HepG2 (cell line): ENCODE results near the gene ARL6. TPM values are rescaled to one million over a fixed set of nuclear protein-coding genes. Genes with fewer than 3 reads are reported as not detected.

ENCODE experiments used
- NCOR1 ChIP-seq: fragments of 200-600 bp; sonication (generic); IDR thresholded peaks from 2 replicates; pipeline ENCODE4 v1.7.0; 2017; ENCODE audit warnings: antibody characterized with exemption, low read length, borderline replicate concordance
- ZNF335 ChIP-seq: sonication (generic); formaldehyde crosslinking; IDR thresholded peaks from 2 replicates; pipeline ENCODE4 v1.4.0; 2020; ENCODE audit warnings: missing genetic modification reagents
- polyA plus RNA-seq, 8 experiments: library from polyadenylated mRNA; depleted of rRNA in 3 of 8; stranded (reverse) in 7 of 8; unstranded in 1 of 8; fragments of >200 nt; fragmentation: Illumina TruSeq in 4 of 8; extraction: Trizol in 4 of 8; gene quantifications; 2 replicates each; pipeline versions ENCODE4 v1.2.1 to v1.2.3, GENCODE V29; 2011 to 2016; ENCODE audit warnings: low read depth in 4 of 8, missing spikeins in 1 of 8, mixed read lengths in 1 of 8; ENCODE audit not compliant: insufficient read depth in 1 of 8
- total RNA-seq, 5 experiments: library from RNA; depleted of rRNA; stranded (reverse); fragments of >200 nt; fragmentation: Illumina TruSeq; extraction: Trizol; gene quantifications; 2 replicates each; pipeline ENCODE4 v1.2.3, GENCODE V29; 2016; ENCODE audit warnings: low read depth in 1 of 5
- TF ChIP-seq, protein P1 (sequence below): sonication (generic); formaldehyde crosslinking; IDR thresholded peaks from 2 replicates; pipeline ENCODE4 v1.4.0; 2020; ENCODE audit warnings: missing genetic modification reagents
- TF ChIP-seq, protein P2 (sequence below), 2 experiments: sonication (generic) in 1 of 2; formaldehyde crosslinking in 1 of 2; IDR thresholded peaks; 2 replicates each; pipeline versions ENCODE4 v1.4.0 to v1.6.1; 2016 to 2020; ENCODE audit warnings: borderline replicate concordance in 1 of 2, low read depth in 1 of 2, mild to moderate bottlenecking in 1 of 2, missing genetic modification reagents in 1 of 2
- TF ChIP-seq, protein P3 (sequence below): sonication (generic); formaldehyde crosslinking; IDR thresholded peaks from 2 replicates; pipeline ENCODE4 v1.4.0; 2020; ENCODE audit warnings: missing genetic modification reagents
- TF ChIP-seq, protein P4 (sequence below): sonication (generic); formaldehyde crosslinking; IDR thresholded peaks from 2 replicates; pipeline ENCODE4 v1.5.0; 2020; ENCODE audit warnings: mild to moderate bottlenecking, missing genetic modification reagents, borderline replicate concordance

ARL6 gene
- total and polyA plus RNA-seq, 2 of the 13 experiments (the other 11 are each of a cell fraction or from before 2014, with no cell fraction given), result 1.3 to 3.7 TPM

DNA sequence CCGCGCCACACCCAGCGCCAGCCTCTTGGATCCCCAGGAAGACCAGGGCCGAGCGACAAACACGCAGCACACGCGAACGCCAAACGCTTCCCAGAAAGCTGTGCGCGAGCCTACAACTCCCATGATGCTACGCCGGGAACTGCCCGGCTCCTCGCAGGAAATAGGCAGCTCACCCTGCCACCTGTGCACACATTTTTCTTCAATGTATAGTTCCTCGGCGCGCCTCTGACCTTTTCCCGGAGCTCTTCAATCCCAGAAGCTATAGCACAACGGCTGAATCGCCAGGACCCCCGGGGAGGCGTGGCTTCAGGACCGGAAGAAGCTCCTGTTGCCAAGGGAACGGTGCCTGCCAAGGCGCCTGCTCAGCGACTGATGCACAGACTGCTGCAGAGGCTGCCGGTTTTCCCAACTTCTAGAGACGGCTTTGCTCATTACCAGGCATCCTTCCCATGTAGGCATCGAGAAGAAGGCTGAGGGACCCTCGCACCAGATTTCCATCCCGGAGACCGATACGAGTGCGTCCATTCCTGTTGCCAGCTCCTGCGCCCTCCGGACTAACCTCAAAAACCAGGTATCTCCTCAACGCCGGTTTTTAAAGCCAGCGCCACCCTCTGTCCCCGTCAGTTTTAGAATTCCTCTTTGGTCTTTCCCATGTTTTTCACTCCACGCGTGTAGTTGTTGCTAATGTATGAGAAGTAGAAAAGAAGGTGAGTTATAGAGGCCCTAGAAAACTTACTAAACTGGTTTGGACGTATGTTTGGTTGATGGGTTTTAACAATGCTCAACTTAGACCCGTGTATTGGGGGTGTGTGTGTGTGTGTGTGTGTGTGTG lies at the start of gene ARL6 (continued):
- TF ChIP-seq, protein P1, sequence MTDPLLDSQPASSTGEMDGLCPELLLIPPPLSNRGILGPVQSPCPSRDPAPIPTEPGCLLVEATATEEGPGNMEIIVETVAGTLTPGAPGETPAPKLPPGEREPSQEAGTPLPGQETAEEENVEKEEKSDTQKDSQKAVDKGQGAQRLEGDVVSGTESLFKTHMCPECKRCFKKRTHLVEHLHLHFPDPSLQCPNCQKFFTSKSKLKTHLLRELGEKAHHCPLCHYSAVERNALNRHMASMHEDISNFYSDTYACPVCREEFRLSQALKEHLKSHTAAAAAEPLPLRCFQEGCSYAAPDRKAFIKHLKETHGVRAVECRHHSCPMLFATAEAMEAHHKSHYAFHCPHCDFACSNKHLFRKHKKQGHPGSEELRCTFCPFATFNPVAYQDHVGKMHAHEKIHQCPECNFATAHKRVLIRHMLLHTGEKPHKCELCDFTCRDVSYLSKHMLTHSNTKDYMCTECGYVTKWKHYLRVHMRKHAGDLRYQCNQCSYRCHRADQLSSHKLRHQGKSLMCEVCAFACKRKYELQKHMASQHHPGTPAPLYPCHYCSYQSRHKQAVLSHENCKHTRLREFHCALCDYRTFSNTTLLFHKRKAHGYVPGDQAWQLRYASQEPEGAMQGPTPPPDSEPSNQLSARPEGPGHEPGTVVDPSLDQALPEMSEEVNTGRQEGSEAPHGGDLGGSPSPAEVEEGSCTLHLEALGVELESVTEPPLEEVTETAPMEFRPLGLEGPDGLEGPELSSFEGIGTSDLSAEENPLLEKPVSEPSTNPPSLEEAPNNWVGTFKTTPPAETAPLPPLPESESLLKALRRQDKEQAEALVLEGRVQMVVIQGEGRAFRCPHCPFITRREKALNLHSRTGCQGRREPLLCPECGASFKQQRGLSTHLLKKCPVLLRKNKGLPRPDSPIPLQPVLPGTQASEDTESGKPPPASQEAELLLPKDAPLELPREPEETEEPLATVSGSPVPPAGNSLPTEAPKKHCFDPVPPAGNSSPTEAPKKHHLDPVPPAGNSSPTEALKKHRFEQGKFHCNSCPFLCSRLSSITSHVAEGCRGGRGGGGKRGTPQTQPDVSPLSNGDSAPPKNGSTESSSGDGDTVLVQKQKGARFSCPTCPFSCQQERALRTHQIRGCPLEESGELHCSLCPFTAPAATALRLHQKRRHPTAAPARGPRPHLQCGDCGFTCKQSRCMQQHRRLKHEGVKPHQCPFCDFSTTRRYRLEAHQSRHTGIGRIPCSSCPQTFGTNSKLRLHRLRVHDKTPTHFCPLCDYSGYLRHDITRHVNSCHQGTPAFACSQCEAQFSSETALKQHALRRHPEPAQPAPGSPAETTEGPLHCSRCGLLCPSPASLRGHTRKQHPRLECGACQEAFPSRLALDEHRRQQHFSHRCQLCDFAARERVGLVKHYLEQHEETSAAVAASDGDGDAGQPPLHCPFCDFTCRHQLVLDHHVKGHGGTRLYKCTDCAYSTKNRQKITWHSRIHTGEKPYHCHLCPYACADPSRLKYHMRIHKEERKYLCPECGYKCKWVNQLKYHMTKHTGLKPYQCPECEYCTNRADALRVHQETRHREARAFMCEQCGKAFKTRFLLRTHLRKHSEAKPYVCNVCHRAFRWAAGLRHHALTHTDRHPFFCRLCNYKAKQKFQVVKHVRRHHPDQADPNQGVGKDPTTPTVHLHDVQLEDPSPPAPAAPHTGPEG (CRISPR knock-in tag), result peak; percentile 66; the same call in 1 of the 2 replicates
- TF ChIP-seq, protein P2, sequence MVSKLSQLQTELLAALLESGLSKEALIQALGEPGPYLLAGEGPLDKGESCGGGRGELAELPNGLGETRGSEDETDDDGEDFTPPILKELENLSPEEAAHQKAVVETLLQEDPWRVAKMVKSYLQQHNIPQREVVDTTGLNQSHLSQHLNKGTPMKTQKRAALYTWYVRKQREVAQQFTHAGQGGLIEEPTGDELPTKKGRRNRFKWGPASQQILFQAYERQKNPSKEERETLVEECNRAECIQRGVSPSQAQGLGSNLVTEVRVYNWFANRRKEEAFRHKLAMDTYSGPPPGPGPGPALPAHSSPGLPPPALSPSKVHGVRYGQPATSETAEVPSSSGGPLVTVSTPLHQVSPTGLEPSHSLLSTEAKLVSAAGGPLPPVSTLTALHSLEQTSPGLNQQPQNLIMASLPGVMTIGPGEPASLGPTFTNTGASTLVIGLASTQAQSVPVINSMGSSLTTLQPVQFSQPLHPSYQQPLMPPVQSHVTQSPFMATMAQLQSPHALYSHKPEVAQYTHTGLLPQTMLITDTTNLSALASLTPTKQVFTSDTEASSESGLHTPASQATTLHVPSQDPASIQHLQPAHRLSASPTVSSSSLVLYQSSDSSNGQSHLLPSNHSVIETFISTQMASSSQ (IDR thresholded peaks at IDR 0.05; ENCODE audit: low read depth), result no peak
- TF ChIP-seq, protein P2 (CRISPR knock-in tag; IDR thresholded peaks at IDR 0.05; ENCODE audit: borderline replicate concordance), result no peak
- no peak for TF ChIP-seq NCOR1
- TF ChIP-seq ZNF335 (CRISPR knock-in tag), result peak; percentile 93
- TF ChIP-seq, protein P3, sequence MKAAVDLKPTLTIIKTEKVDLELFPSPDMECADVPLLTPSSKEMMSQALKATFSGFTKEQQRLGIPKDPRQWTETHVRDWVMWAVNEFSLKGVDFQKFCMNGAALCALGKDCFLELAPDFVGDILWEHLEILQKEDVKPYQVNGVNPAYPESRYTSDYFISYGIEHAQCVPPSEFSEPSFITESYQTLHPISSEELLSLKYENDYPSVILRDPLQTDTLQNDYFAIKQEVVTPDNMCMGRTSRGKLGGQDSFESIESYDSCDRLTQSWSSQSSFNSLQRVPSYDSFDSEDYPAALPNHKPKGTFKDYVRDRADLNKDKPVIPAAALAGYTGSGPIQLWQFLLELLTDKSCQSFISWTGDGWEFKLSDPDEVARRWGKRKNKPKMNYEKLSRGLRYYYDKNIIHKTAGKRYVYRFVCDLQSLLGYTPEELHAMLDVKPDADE (CRISPR knock-in tag), result no peak
- TF ChIP-seq, protein P4, sequence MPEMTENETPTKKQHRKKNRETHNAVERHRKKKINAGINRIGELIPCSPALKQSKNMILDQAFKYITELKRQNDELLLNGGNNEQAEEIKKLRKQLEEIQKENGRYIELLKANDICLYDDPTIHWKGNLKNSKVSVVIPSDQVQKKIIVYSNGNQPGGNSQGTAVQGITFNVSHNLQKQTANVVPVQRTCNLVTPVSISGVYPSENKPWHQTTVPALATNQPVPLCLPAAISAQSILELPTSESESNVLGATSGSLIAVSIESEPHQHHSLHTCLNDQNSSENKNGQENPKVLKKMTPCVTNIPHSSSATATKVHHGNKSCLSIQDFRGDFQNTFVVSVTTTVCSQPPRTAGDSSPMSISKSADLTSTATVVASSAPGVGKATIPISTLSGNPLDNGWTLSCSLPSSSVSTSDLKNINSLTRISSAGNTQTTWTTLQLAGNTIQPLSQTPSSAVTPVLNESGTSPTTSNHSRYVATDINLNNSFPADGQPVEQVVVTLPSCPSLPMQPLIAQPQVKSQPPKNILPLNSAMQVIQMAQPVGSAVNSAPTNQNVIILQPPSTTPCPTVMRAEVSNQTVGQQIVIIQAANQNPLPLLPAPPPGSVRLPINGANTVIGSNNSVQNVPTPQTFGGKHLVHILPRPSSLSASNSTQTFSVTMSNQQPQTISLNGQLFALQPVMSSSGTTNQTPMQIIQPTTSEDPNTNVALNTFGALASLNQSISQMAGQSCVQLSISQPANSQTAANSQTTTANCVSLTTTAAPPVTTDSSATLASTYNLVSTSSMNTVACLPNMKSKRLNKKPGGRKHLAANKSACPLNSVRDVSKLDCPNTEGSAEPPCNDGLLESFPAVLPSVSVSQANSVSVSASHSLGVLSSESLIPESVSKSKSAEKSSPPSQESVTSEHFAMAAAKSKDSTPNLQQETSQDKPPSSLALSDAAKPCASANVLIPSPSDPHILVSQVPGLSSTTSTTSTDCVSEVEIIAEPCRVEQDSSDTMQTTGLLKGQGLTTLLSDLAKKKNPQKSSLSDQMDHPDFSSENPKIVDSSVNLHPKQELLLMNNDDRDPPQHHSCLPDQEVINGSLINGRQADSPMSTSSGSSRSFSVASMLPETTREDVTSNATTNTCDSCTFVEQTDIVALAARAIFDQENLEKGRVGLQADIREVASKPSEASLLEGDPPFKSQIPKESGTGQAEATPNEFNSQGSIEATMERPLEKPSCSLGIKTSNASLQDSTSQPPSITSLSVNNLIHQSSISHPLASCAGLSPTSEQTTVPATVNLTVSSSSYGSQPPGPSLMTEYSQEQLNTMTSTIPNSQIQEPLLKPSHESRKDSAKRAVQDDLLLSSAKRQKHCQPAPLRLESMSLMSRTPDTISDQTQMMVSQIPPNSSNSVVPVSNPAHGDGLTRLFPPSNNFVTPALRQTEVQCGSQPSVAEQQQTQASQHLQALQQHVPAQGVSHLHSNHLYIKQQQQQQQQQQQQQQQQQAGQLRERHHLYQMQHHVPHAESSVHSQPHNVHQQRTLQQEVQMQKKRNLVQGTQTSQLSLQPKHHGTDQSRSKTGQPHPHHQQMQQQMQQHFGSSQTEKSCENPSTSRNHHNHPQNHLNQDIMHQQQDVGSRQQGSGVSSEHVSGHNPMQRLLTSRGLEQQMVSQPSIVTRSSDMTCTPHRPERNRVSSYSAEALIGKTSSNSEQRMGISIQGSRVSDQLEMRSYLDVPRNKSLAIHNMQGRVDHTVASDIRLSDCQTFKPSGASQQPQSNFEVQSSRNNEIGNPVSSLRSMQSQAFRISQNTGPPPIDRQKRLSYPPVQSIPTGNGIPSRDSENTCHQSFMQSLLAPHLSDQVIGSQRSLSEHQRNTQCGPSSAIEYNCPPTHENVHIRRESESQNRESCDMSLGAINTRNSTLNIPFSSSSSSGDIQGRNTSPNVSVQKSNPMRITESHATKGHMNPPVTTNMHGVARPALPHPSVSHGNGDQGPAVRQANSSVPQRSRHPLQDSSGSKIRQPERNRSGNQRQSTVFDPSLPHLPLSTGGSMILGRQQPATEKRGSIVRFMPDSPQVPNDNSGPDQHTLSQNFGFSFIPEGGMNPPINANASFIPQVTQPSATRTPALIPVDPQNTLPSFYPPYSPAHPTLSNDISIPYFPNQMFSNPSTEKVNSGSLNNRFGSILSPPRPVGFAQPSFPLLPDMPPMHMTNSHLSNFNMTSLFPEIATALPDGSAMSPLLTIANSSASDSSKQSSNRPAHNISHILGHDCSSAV (CRISPR knock-in tag), result 0 out of 2 replicates have a peak, but pooled peaks have one; percentile 13
